C4-2B (cell line): Measurements from ENCODE around the gene NFAM1.

Experiments
- ZFX ChIP-seq: fragments of 450-650 bp; IDR thresholded peaks from 2 replicates; pipeline ENCODE4 v1.6.1; 2017
- TF ChIP-seq, protein P1 (sequence below): fragments of 450-650 bp; conservative IDR thresholded peaks from 2 replicates; pipeline ENCODE4 v1.5.1; 2017; ENCODE audit warnings: mild to moderate bottlenecking

- TF ChIP-seq, protein P1, sequence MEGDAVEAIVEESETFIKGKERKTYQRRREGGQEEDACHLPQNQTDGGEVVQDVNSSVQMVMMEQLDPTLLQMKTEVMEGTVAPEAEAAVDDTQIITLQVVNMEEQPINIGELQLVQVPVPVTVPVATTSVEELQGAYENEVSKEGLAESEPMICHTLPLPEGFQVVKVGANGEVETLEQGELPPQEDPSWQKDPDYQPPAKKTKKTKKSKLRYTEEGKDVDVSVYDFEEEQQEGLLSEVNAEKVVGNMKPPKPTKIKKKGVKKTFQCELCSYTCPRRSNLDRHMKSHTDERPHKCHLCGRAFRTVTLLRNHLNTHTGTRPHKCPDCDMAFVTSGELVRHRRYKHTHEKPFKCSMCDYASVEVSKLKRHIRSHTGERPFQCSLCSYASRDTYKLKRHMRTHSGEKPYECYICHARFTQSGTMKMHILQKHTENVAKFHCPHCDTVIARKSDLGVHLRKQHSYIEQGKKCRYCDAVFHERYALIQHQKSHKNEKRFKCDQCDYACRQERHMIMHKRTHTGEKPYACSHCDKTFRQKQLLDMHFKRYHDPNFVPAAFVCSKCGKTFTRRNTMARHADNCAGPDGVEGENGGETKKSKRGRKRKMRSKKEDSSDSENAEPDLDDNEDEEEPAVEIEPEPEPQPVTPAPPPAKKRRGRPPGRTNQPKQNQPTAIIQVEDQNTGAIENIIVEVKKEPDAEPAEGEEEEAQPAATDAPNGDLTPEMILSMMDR = no peak
- no peak for TF ChIP-seq ZFX
Measured at GRCh38 chr22:42372976-42373375, 59.2 kb downstream of the NFAM1 start.
